Non-pigmented ciliary epithelial cell (primary cell): Measurements from ENCODE around the gene GRIN2C.

Source experiments
- DNase-seq: peaks from one replicate; pipeline ENCODE4 v3.0.0-alpha.2; 2010; ENCODE audit warnings: low read depth

GRIN2C gene

GRCh38 chr17:74864297-74864865 is 4.7 kb upstream of the GRIN2C start:
- no peak for DNase-seq

- DNase-seq, result no peak
Observed at GRCh38 chr17:74863420-74864296, 4.0 kb upstream of the GRIN2C start.

GRCh38 chr17:74862919-74863318 is 3.2 kb upstream of the GRIN2C start:
- no peak for DNase-seq

GRCh38 chr17:74862108-74862901 is 2.6 kb upstream of the GRIN2C start:
- DNase-seq, result no peak

- no peak for DNase-seq
Observed at GRCh38 chr17:74861662-74862107, 2.0 kb upstream of the GRIN2C start.

- no peak for DNase-seq
Observed at GRCh38 chr17:74860872-74861661, 1.4 kb upstream of the GRIN2C start.

- DNase-seq, result no peak
Observed at GRCh38 chr17:74860229-74860871, 665 bp upstream of the GRIN2C start.

GRCh38 chr17:74858672-74859458 is 820 bp downstream of the GRIN2C start:
- no peak for DNase-seq

- no peak for DNase-seq
Observed at GRCh38 chr17:74857191-74857590, 2.5 kb downstream of the GRIN2C start.

- no peak for DNase-seq
Observed at GRCh38 chr17:74856112-74856511, 3.6 kb downstream of the GRIN2C start.

GRCh38 chr17:74855323-74855722 is 4.4 kb downstream of the GRIN2C start:
- no peak for DNase-seq

GRCh38 chr17:74854792-74855191 is 4.9 kb downstream of the GRIN2C start:
- no peak for DNase-seq

GRCh38 chr17:74853669-74854068 is 6.0 kb downstream of the GRIN2C start:
- DNase-seq, result no peak

GRCh38 chr17:74853048-74853397 is 6.7 kb downstream of the GRIN2C start:
- no peak for DNase-seq

GRCh38 chr17:74852237-74853047 is 7.2 kb downstream of the GRIN2C start:
- DNase-seq, result no peak

- DNase-seq, result no peak
Observed at GRCh38 chr17:74851612-74852236, 8.0 kb downstream of the GRIN2C start.

GRCh38 chr17:74850914-74851313 is 8.8 kb downstream of the GRIN2C start:
- no peak for DNase-seq

GRCh38 chr17:74850310-74850709 is 9.4 kb downstream of the GRIN2C start:
- no peak for DNase-seq

- DNase-seq, result no peak
Observed at GRCh38 chr17:74848656-74849399, 10.9 kb downstream of the GRIN2C start.
